Bronchial epithelial cell (primary cell): ENCODE results near the gene KRT31. TPM values are rescaled to one million over a fixed set of nuclear protein-coding genes. Genes with fewer than 3 reads are reported as not detected.
A peak's percentile ranks its signal among the peaks of the same experiment; 100 is the strongest.

Experiments
- DNase-seq: peaks from one replicate; pipeline ENCODE4 v3.0.0-alpha.2; 2010; ENCODE audit warnings: low read depth
- FAIRE-seq: peaks from 2 replicates; lab custom pipeline; 2011; peaks lifted over from hg19 to GRCh38; lab: Jason Lieb, UNC
- H3K27me3 ChIP-seq: 2 replicates; pipeline ENCODE4 v1.5.1; 2011; ENCODE audit warnings: low read length; ENCODE audit not compliant: control insufficient read depth, insufficient read depth
- H3K36me3 ChIP-seq: 2 replicates; pipeline ENCODE4 v1.5.1; 2011; ENCODE audit warnings: low read length; ENCODE audit not compliant: control insufficient read depth, insufficient read depth
- H3K4me3 ChIP-seq: 2 replicates; pipeline ENCODE4 v1.5.1; 2011; ENCODE audit warnings: mild to moderate bottlenecking, low read depth, low read length, control low read depth
- CTCF ChIP-seq: IDR thresholded peaks from 2 replicates; pipeline ENCODE4 v1.5.1; 2011; ENCODE audit warnings: mild to moderate bottlenecking, moderate library complexity, low read length, control low read depth, inconsistent platforms; ENCODE audit not compliant: insufficient read depth, severe bottlenecking
- total RNA-seq: library from RNA; depleted of rRNA; stranded (reverse); fragments of >200 nt; gene quantifications from 2 replicates; pipeline ENCODE4 v1.2.1, GENCODE V29; 2014

KRT31 gene
- total RNA-seq, 1 donor from 2014 or later: not detected

GRCh38 chr17:41413353-41413957, 16.0 kb upstream of the KRT31 start:
- TF ChIP-seq CTCF: no peak
- no peaks in the 10 kb centered on the region for H3K36me3 ChIP-seq
- no peak overlapping the region for H3K4me3 ChIP-seq
- DNase-seq: no peak
- no peaks in the 10 kb centered on the region for H3K27me3 ChIP-seq
- no peak for FAIRE-seq

- Histone ChIP-seq H3K36me3 (no peaks in the 10 kb centered on the region), H3K27me3 (no peaks in the 10 kb centered on the region), H3K4me3 (no peak overlapping the region)
- FAIRE-seq (peak; percentile 43), DNase-seq (no peak)
- TF ChIP-seq CTCF: no peak
Measured at GRCh38 chr17:41411072-41411840, 13.8 kb upstream of the KRT31 start.

DNA sequence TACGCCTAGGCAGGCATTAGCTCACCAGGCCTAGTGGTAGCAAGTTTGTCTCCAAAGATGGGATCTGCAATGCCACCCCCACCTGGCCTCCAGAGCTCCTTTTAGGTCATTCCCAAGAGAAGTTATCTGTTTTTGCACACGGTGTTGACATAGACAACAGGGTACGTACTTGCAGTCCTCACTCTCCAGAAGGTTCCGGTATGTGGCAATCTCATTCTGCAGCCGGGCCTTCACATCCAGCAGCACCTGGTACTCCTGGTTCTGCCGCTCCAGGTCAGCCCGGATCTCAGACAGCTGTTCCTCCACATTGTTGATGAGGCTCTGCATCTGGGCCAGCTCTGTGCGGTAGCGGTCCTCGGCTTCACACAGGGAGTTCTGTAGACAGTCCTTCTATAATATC, 9.8 kb upstream of the KRT31 start:
- H3K27me3 ChIP-seq: no peaks in the 10 kb centered on the region
- H3K36me3 ChIP-seq: no peaks in the 10 kb centered on the region
- DNase-seq: no peak
- FAIRE-seq: peak; percentile 32
- H3K4me3 ChIP-seq: no peak overlapping the region
- no peak for TF ChIP-seq CTCF

GRCh38 chr17:41406205-41406604, 8.8 kb upstream of the KRT31 start:
- TF ChIP-seq CTCF: peak; percentile 52
- H3K36me3 ChIP-seq: no peaks in the 10 kb centered on the region
- DNase-seq: peak; percentile 50
- H3K27me3 ChIP-seq: no peaks in the 10 kb centered on the region
- no peak overlapping the region for H3K4me3 ChIP-seq
- FAIRE-seq: peak; percentile 60

- no peak for TF ChIP-seq CTCF
- Histone ChIP-seq H3K27me3 (no peaks in the 10 kb centered on the region), H3K36me3 (no peaks in the 10 kb centered on the region), H3K4me3 (no peak overlapping the region)
- DNase-seq: peak; percentile 100
- peak; percentile 96 for FAIRE-seq
Measured at GRCh38 chr17:41404024-41404671, 6.7 kb upstream of the KRT31 start.
